ENCODE measurements around the gene NEU2. TPM values are rescaled to one million over a fixed set of nuclear protein-coding genes. Genes with fewer than 3 reads are reported as not detected.

Gene NEU2
- polyA plus RNA-seq, 3 donors: not detected

DNA sequence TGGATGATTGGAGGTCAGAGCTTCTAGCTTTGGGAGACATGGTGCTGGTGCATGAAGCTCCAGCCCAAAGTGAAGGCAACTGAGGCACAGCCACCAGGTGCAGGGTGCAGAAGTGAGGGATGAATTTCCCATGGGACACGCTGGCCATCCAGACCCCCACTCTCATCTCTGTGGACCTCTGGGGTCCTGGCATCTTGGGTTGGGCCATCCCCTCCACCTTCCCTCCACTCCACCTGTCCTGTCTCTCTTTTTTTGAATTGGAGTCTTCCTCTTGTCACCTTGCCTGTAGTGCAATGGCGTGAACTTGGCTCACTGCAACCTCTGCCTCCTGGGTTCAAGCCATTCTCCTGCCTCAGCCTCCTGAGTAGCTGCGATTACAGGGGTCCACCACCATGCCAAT is 22.8 kb upstream of the NEU2 start:
- no peak overlapping the region for H3K4me2 ChIP-seq (replicated peaks; ENCODE audit: extremely low read depth, low read length, poor library complexity, severe bottlenecking)
- intact Hi-C loops (cut with micrococcal nuclease): no loop called here
- H3K36me3 Mint-ChIP-seq: no peaks in the 10 kb centered on the region
- no CpG with 5 or more reads among the region's 3 CpGs for WGBS (ENCODE audit: insufficient coverage)
- no peak overlapping the region for H3K4me3 ChIP-seq (replicated peaks in 1 of 3; ENCODE audit: low read depth in 2 of 3, low read length in 3 of 3)
- no peaks in the 10 kb centered on the region for H3K9me3 ChIP-seq (replicated peaks in 1 of 2; ENCODE audit: control insufficient read depth in 1 of 2, insufficient read depth in 1 of 2, low read length in 2 of 2)
- no peak for DNase-seq
- no peak overlapping the region for H3K9ac ChIP-seq (ENCODE audit: insufficient read depth, low read length, poor library complexity, severe bottlenecking)
- no peak overlapping the region for H2AFZ ChIP-seq (ENCODE audit: insufficient read depth, low read depth, low read length, poor library complexity, severe bottlenecking)
- no peak overlapping the region for H3K4me3 Mint-ChIP-seq
- no peaks in the 10 kb centered on the region for H3K79me2 ChIP-seq (ENCODE audit: insufficient read depth, low read length)
- no peak overlapping the region for H3K27ac Mint-ChIP-seq
- peaks cover 3 to 16% (median 9%) of the 10 kb centered on the region in 3 donors for H3K27me3 Mint-ChIP-seq (ENCODE audit: low read depth in 3 of 3)
- no peak overlapping the region for H3K27ac ChIP-seq (ENCODE audit: low read depth in 1 of 2, low read length in 2 of 2)
- no peaks in the 10 kb centered on the region for H4K20me1 ChIP-seq (ENCODE audit: insufficient read depth, low read length)
- no peaks in the 10 kb centered on the region for H3K36me3 ChIP-seq (replicated peaks in 1 of 2; ENCODE audit: control insufficient read depth in 1 of 2, insufficient read depth in 2 of 2, low read length in 2 of 2)
- peaks cover 14% of the 10 kb centered on the region for H3K4me1 Mint-ChIP-seq
- peaks cover 0 to 5% of the 10 kb centered on the region in 2 donors for H3K4me1 ChIP-seq (ENCODE audit: control insufficient read depth in 1 of 2, insufficient read depth in 2 of 2, low read length in 2 of 2)
- no peaks in the 10 kb centered on the region for H3K27me3 ChIP-seq (ENCODE audit: control insufficient read depth in 2 of 2, insufficient read depth in 2 of 2, low read length in 2 of 2)
- TF ChIP-seq, protein P1, sequence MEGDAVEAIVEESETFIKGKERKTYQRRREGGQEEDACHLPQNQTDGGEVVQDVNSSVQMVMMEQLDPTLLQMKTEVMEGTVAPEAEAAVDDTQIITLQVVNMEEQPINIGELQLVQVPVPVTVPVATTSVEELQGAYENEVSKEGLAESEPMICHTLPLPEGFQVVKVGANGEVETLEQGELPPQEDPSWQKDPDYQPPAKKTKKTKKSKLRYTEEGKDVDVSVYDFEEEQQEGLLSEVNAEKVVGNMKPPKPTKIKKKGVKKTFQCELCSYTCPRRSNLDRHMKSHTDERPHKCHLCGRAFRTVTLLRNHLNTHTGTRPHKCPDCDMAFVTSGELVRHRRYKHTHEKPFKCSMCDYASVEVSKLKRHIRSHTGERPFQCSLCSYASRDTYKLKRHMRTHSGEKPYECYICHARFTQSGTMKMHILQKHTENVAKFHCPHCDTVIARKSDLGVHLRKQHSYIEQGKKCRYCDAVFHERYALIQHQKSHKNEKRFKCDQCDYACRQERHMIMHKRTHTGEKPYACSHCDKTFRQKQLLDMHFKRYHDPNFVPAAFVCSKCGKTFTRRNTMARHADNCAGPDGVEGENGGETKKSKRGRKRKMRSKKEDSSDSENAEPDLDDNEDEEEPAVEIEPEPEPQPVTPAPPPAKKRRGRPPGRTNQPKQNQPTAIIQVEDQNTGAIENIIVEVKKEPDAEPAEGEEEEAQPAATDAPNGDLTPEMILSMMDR (IDR thresholded peaks at IDR 0.05): no peak
- H3K9me3 Mint-ChIP-seq: no peaks in the 10 kb centered on the region

DNA sequence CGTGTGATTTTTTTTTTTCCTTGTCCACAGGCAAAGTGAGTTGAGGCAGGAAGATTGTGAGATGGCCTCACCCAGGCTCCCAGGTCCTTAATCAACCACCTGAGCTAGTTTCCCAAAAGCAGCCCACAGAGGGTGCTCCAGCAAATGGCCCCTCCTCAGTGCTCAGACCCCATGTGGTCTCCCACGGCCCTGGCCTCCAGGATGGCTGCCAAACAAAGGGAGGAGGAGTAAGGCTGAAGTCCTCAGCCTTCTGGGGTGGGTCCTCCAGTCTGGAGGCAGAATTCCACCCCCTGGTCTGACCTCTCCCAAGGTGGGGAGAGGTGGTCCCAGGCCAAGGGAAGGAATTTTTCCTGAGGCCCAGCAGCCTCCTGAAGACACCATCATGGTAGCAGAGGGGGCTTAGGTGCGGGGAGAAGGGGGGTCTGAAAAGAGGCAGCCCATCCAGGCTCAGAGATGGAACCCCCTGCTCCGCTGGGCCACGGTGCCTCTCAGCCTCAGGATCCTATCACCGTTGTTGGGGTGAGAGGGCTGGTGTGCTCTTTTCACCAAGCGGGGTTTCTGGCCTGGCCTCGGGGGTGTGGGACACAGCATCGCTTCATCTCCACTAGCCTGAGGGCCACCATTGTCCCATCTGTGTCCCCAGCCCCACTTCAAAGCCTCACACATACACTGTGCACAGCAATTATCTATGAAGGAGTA is 21.8 kb upstream of the NEU2 start:
- Histone ChIP-seq H3K4me1 (ENCODE audit: control insufficient read depth in 1 of 2, insufficient read depth in 2 of 2, low read length in 2 of 2) (peaks cover 0 to 5% of the 10 kb centered on the region in 2 donors), H3K9me3 (replicated peaks in 1 of 2; ENCODE audit: control insufficient read depth in 1 of 2, insufficient read depth in 1 of 2, low read length in 2 of 2) (no peaks in the 10 kb centered on the region), H3K79me2 (ENCODE audit: insufficient read depth, low read length) (no peaks in the 10 kb centered on the region), H3K4me2 (replicated peaks; ENCODE audit: extremely low read depth, low read length, poor library complexity, severe bottlenecking) (no peak overlapping the region), H3K9ac (ENCODE audit: insufficient read depth, low read length, poor library complexity, severe bottlenecking) (no peak overlapping the region), H3K27me3 (ENCODE audit: control insufficient read depth in 2 of 2, insufficient read depth in 2 of 2, low read length in 2 of 2) (no peaks in the 10 kb centered on the region), H4K20me1 (ENCODE audit: insufficient read depth, low read length) (no peaks in the 10 kb centered on the region), H2AFZ (ENCODE audit: insufficient read depth, low read depth, low read length, poor library complexity, severe bottlenecking) (no peak overlapping the region), H3K4me3 (replicated peaks in 1 of 3; ENCODE audit: low read depth in 2 of 3, low read length in 3 of 3) (no peak overlapping the region), H3K36me3 (replicated peaks in 1 of 2; ENCODE audit: control insufficient read depth in 1 of 2, insufficient read depth in 2 of 2, low read length in 2 of 2) (no peaks in the 10 kb centered on the region), H3K27ac (ENCODE audit: low read depth in 1 of 2, low read length in 2 of 2) (no peak overlapping the region)
- Mint-ChIP-seq H3K4me3 (no peak overlapping the region), H3K27ac (peak overlapping the region in 1 of 7 donors; percentile 35), H3K27me3 (ENCODE audit: low read depth in 3 of 3) (peaks cover 3 to 13% (median 9%) of the 10 kb centered on the region in 3 donors), H3K4me1 (peaks cover 14% of the 10 kb centered on the region), H3K9me3 (peaks cover 0 to 4% (median 0%) of the 10 kb centered on the region in 7 donors), H3K36me3 (no peaks in the 10 kb centered on the region)
- DNase-seq: no peak
- TF ChIP-seq, protein P1 (IDR thresholded peaks at IDR 0.05): no peak
- no CpG with 5 or more reads among the region's 9 CpGs for WGBS (ENCODE audit: insufficient coverage)
- intact Hi-C loops (cut with micrococcal nuclease): no loop called here

Data from CD14-positive monocyte (primary cell).